Uterus (tissue), 4 donors: Measurements from ENCODE around the gene MGAT4B. TPM values are rescaled to one million over a fixed set of nuclear protein-coding genes. Genes with fewer than 3 reads are reported as not detected.

Source experiments
- DNase-seq, 2 donors: peaks; one replicate each; pipeline ENCODE4 v3.0.0-alpha.2; 2019 to 2020
- H3K27ac ChIP-seq, 2 donors: fragments of 200-600 bp; sonication (generic); 1 replicate in 1 of 2; 2 replicates in 1 of 2; pipeline ENCODE4 v1.5.1; 2016 to 2018
- H3K27me3 ChIP-seq, 2 donors: fragments of 200-600 bp; sonication (generic); one replicate each; pipeline ENCODE4 v1.5.1; 2018 to 2019; ENCODE audit warnings: control low read depth in 1 of 2
- H3K36me3 ChIP-seq, 2 donors: fragments of 200-600 bp; sonication (generic); one replicate each; pipeline ENCODE4 v1.5.1; 2019; ENCODE audit warnings: control low read depth in 1 of 2
- H3K4me1 ChIP-seq, 2 donors: fragments of 200-600 bp; sonication (generic); one replicate each; pipeline ENCODE4 v1.5.1; 2018 to 2019; ENCODE audit warnings: control low read depth in 1 of 2
- H3K4me3 ChIP-seq, 2 donors: fragments of 200-600 bp; sonication (generic); 1 replicate in 1 of 2; 2 replicates in 1 of 2; pipeline ENCODE4 v1.5.1; 2018 to 2019; ENCODE audit warnings: mild to moderate bottlenecking in 1 of 2
- H3K9me3 ChIP-seq, 2 donors: fragments of 200-600 bp; sonication (generic); one replicate each; pipeline ENCODE4 v1.5.1; 2019; ENCODE audit warnings: control low read depth in 1 of 2
- CTCF ChIP-seq, 4 experiments: fragments of 200-600 bp in 2 of 4; fragments of 450-650 bp in 2 of 4; sonication (generic) in 2 of 4; IDR thresholded peaks; one replicate each; pipeline ENCODE4 v1.5.1; 2016 to 2019; ENCODE audit warnings: antibody characterized with exemption in 4 of 4, mild to moderate bottlenecking in 2 of 4, moderate library complexity in 1 of 4
- POLR2A ChIP-seq, 2 donors: fragments of 450-650 bp; IDR thresholded peaks; one replicate each; pipeline ENCODE4 v1.6.1; 2016; ENCODE audit warnings: antibody characterized with exemption in 2 of 2, mild to moderate bottlenecking in 1 of 2, moderate library complexity in 1 of 2
- intact Hi-C: fragments of 100-400 bp; cut with DNase I; formaldehyde crosslinking; loops from one replicate; pipeline ENCODE4 v1.15.1; 2023; ENCODE audit warnings: low total_unique reads
- total RNA-seq, 4 donors: library from RNA; depleted of rRNA in 3 of 4; stranded (reverse); fragments of >200 nt in 3 of 4; gene quantifications; one replicate each; pipeline versions ENCODE4 v1.1.0 to v1.2.4, GENCODE V29; 2014 to 2023
- donor health status: DM: yes; HTN: yes; CAD: no.

The MGAT4B gene
- total RNA-seq, 4 donors from 2014 or later: 31.8 to 87.4 (median 66.4) TPM

GRCh38 chr5:179805529-179806249 lies 977 bp downstream of the MGAT4B start:
- Histone ChIP-seq H3K4me3 (peak overlapping the region; percentile 67 to 69), H3K4me1 (peaks cover 0 to 6% of the 10 kb centered on the region in 2 donors), H3K36me3 (no peaks in the 10 kb centered on the region), H3K27ac (peak overlapping the region; percentile 94), H3K27me3 (no peaks in the 10 kb centered on the region), H3K9me3 (no peaks in the 10 kb centered on the region)
- DNase-seq: peak in 1 of 2 donors; percentile 29
- TF ChIP-seq POLR2A (IDR thresholded peaks at IDR 0.05) (no peak), CTCF (IDR thresholded peaks at IDR 0.05) (peak in 2 of 4 experiments; percentile 3 to 6)
- intact Hi-C loops: no loop called here

- intact Hi-C loops: no loop called here
- no peak for TF ChIP-seq POLR2A (IDR thresholded peaks at IDR 0.05)
- no peak for TF ChIP-seq CTCF (IDR thresholded peaks at IDR 0.05)
- DNase-seq: no peak
Measured at GRCh38 chr5:179805070-179805528, 1.6 kb downstream of the MGAT4B start.

DNA sequence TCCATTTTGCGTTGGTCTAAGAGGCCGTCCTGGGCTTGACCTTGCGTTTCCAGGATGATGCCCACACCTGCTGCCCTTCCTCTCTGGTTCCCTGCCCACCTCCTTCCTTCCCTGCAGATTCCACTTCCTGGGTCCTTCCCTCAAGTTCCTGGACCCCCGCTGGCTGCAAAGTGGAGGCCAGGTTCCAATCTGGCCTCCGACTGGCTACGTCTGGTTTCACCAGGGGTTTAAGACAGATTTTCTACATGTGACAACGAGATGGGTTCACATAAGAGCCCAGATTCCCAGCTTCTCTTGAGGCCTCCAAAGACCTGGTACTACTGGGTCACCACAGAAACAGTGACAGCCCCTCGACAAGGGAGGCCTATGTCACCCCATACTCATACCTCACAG lies 2.1 kb downstream of the MGAT4B start:
- no peaks in the 10 kb centered on the region for H3K27me3 ChIP-seq
- TF ChIP-seq CTCF (IDR thresholded peaks at IDR 0.05) (no peak), POLR2A (IDR thresholded peaks at IDR 0.05) (no peak)
- no peaks in the 10 kb centered on the region for H3K36me3 ChIP-seq
- H3K9me3 ChIP-seq: no peaks in the 10 kb centered on the region
- intact Hi-C loops: no loop called here
- H3K27ac ChIP-seq: no peak overlapping the region
- no peak for DNase-seq
- no peak overlapping the region for H3K4me3 ChIP-seq
- H3K4me1 ChIP-seq: peaks cover 0 to 6% of the 10 kb centered on the region in 2 donors

More at GRCh38 chr5:179805070-179805528, 1.6 kb downstream of the MGAT4B start:
- Histone ChIP-seq H3K36me3 (no peaks in the 10 kb centered on the region), H3K9me3 (no peaks in the 10 kb centered on the region), H3K27ac (peak overlapping the region; percentile 94), H3K4me3 (peak overlapping the region; percentile 67 to 69), H3K27me3 (no peaks in the 10 kb centered on the region), H3K4me1 (peaks cover 0 to 6% of the 10 kb centered on the region in 2 donors)

- intact Hi-C loops: no loop called here
- H3K36me3 ChIP-seq: no peaks in the 10 kb centered on the region
- H3K9me3 ChIP-seq: no peaks in the 10 kb centered on the region
- H3K27ac ChIP-seq: no peak overlapping the region
- H3K4me1 ChIP-seq: peaks cover 0 to 6% of the 10 kb centered on the region in 2 donors
- no peak for DNase-seq
- no peak overlapping the region for H3K4me3 ChIP-seq
- no peak for TF ChIP-seq POLR2A (IDR thresholded peaks at IDR 0.05)
- no peak for TF ChIP-seq CTCF (IDR thresholded peaks at IDR 0.05)
- no peaks in the 10 kb centered on the region for H3K27me3 ChIP-seq
Measured at GRCh38 chr5:179803651-179804554, 2.8 kb downstream of the MGAT4B start.
